Astrocyte (in vitro differentiated cells and primary cell): ENCODE data around the gene CBFB. TPM values are rescaled to one million over a fixed set of nuclear protein-coding genes. Genes with fewer than 3 reads are reported as not detected.

Experiments used
- DNase-seq: peaks from one replicate; pipeline ENCODE4 v3.0.0-alpha.2; 2010; ENCODE audit warnings: low read depth
- FAIRE-seq: peaks from 2 replicates; lab custom pipeline; 2011; peaks lifted over from hg19 to GRCh38; lab: Jason Lieb, UNC
- H2AFZ ChIP-seq: 2 replicates; pipeline ENCODE4 v1.6.0; 2012; ENCODE audit warnings: low read depth, low read length, inconsistent platforms
- H3K27ac ChIP-seq: 2 replicates; pipeline ENCODE4 v1.5.1; 2011; ENCODE audit warnings: low read depth, low read length, inconsistent platforms
- H3K27me3 ChIP-seq: 2 replicates; pipeline ENCODE4 v1.6.0; 2011; ENCODE audit warnings: low read length, inconsistent platforms; ENCODE audit not compliant: insufficient read depth
- H3K36me3 ChIP-seq: 2 replicates; pipeline ENCODE4 v1.5.1; 2011; ENCODE audit warnings: low read length, inconsistent platforms; ENCODE audit not compliant: insufficient read depth
- H3K4me1 ChIP-seq: 2 replicates; pipeline ENCODE4 v1.5.1; 2011; ENCODE audit warnings: low read length, inconsistent platforms; ENCODE audit not compliant: insufficient read depth
- H3K4me2 ChIP-seq: 2 replicates; pipeline ENCODE4 v1.6.0; 2012; ENCODE audit warnings: low read length, inconsistent platforms
- H3K4me3 ChIP-seq: 2 replicates; pipeline ENCODE4 v1.5.1; 2011; ENCODE audit warnings: low read depth, mild to moderate bottlenecking, low read length, inconsistent platforms; ENCODE audit not compliant: insufficient read depth
- H3K79me2 ChIP-seq: 2 replicates; pipeline ENCODE4 v1.6.0; 2012; ENCODE audit warnings: mild to moderate bottlenecking, low read length, inconsistent platforms; ENCODE audit not compliant: insufficient read depth
- H3K9ac ChIP-seq: 2 replicates; pipeline ENCODE4 v1.6.0; 2012; ENCODE audit warnings: mild to moderate bottlenecking, low read length, inconsistent platforms
- H3K9me3 ChIP-seq: 2 replicates; pipeline ENCODE4 v1.5.1; 2012; ENCODE audit warnings: low read depth, mild to moderate bottlenecking, low read length, inconsistent platforms; ENCODE audit not compliant: insufficient read depth
- H4K20me1 ChIP-seq: 2 replicates; pipeline ENCODE4 v1.6.0; 2012; ENCODE audit warnings: low read length, inconsistent platforms; ENCODE audit not compliant: insufficient read depth
- H3K27ac Mint-ChIP-seq: one replicate; pipeline ENCODE4 v1.8.0; 2021; ENCODE audit warnings: mild to moderate bottlenecking, mixed read lengths; ENCODE audit not compliant: unreplicated experiment
- H3K27me3 Mint-ChIP-seq: one replicate; pipeline ENCODE4 v1.8.0; 2021; ENCODE audit warnings: low read depth, mixed read lengths; ENCODE audit not compliant: unreplicated experiment
- H3K36me3 Mint-ChIP-seq: one replicate; pipeline ENCODE4 v1.8.0; 2021; ENCODE audit warnings: low read depth, mixed read lengths; ENCODE audit not compliant: unreplicated experiment
- H3K4me1 Mint-ChIP-seq: one replicate; pipeline ENCODE4 v1.8.0; 2021; ENCODE audit warnings: low read depth, mixed read lengths; ENCODE audit not compliant: unreplicated experiment
- H3K4me3 Mint-ChIP-seq: one replicate; pipeline ENCODE4 v1.8.0; 2021; ENCODE audit warnings: mild to moderate bottlenecking, moderate library complexity, mixed read lengths; ENCODE audit not compliant: unreplicated experiment
- H3K9me3 Mint-ChIP-seq: one replicate; pipeline ENCODE4 v1.8.0; 2021; ENCODE audit warnings: mild to moderate bottlenecking, mixed read lengths; ENCODE audit not compliant: unreplicated experiment
- EZH2 ChIP-seq: IDR thresholded peaks from 2 replicates; pipeline ENCODE4 v1.6.1; 2012; ENCODE audit warnings: mild to moderate bottlenecking, low read length, inconsistent platforms; ENCODE audit not compliant: insufficient read depth
- total RNA-seq: library from RNA; stranded (reverse); gene quantifications from 2 replicates; pipeline ENCODE4 v1.2.1, GENCODE V29; 2021
- TF ChIP-seq, protein P1 (sequence below): IDR thresholded peaks from 2 replicates; pipeline ENCODE4 v1.5.1; 2011; ENCODE audit warnings: low read depth, mild to moderate bottlenecking, inconsistent platforms, low read length, moderate library complexity; ENCODE audit not compliant: insufficient read depth

The CBFB gene
- total RNA-seq, 1 donor from 2014 or later = 104 TPM

DNA sequence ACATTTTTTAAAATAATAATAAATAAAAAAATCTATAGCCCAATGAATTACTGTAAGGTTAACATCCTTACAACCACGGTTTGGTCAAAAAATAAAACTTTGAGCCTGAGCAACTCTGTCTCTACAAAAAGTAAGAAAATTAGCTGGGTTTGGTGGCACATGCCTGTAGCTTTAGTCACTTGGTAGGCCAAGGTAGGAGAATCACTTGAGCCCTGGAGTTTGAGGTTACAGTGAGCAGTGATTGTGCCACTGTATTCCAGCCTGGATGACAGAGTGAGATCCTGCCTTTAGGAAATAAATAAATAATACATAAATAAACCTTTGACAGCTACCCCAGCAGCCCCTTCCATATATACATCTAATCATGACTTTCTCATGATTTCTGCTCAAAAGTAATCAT lies 53.9 kb downstream of the CBFB start:
- H2AFZ ChIP-seq = no peak overlapping the region
- Mint-ChIP-seq H3K36me3 (peaks cover 4% of the 10 kb centered on the region), H3K9me3 (no peaks in the 10 kb centered on the region), H3K4me3 (no peak overlapping the region), H3K4me1 (peaks cover 5% of the 10 kb centered on the region), H3K27me3 (no peaks in the 10 kb centered on the region), H3K27ac (peak overlapping the region; percentile 24)
- no peak for TF ChIP-seq EZH2
- TF ChIP-seq, protein P1, sequence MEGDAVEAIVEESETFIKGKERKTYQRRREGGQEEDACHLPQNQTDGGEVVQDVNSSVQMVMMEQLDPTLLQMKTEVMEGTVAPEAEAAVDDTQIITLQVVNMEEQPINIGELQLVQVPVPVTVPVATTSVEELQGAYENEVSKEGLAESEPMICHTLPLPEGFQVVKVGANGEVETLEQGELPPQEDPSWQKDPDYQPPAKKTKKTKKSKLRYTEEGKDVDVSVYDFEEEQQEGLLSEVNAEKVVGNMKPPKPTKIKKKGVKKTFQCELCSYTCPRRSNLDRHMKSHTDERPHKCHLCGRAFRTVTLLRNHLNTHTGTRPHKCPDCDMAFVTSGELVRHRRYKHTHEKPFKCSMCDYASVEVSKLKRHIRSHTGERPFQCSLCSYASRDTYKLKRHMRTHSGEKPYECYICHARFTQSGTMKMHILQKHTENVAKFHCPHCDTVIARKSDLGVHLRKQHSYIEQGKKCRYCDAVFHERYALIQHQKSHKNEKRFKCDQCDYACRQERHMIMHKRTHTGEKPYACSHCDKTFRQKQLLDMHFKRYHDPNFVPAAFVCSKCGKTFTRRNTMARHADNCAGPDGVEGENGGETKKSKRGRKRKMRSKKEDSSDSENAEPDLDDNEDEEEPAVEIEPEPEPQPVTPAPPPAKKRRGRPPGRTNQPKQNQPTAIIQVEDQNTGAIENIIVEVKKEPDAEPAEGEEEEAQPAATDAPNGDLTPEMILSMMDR = no peak
- peaks cover 28% of the 10 kb centered on the region for H3K79me2 ChIP-seq
- H3K27ac ChIP-seq = no peak overlapping the region
- FAIRE-seq (no peak), DNase-seq (no peak)
- H3K9me3 ChIP-seq = no peaks in the 10 kb centered on the region
- no peaks in the 10 kb centered on the region for H3K27me3 ChIP-seq
- H3K9ac ChIP-seq = no peak overlapping the region
- peaks cover 15% of the 10 kb centered on the region for H4K20me1 ChIP-seq
- no peaks in the 10 kb centered on the region for H3K4me1 ChIP-seq
- no peak overlapping the region for H3K4me2 ChIP-seq
- H3K36me3 ChIP-seq = peaks cover 10% of the 10 kb centered on the region
- H3K4me3 ChIP-seq = no peak overlapping the region

DNA sequence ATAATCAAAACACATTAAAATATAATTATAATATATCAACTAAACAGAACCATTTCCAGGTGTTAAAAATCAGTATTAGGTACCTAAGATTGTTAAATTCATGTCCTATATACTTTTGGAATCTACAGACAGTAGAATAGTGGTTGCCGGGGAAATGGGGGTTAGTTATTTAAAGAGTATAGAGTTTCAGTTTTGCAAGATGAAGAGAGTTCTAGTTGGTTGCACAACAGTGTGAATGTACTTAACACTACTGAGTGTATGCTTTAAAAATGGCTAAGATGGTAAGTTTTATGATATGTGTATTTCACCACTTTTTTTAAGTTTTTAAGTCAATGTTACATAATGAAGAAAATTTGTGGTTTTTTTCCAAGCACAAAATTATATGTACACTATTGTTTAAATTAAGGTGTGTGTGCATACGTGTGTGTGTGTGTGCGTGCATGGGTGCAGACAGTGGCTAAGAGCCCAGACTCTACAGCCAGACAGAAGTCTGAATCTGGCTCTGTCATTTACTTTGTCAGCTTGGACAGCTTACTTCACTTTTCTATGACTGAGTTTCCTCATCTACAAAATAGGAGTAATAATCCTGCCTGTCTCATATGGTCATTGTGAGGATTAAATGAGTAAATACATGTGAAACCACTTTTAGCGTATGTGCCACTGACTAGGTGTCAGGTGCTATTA lies 55.5 kb downstream of the CBFB start:
- TF ChIP-seq EZH2 = no peak
- TF ChIP-seq, protein P1 = no peak
- no peak for FAIRE-seq
- no peak overlapping the region for H3K27ac ChIP-seq
- Mint-ChIP-seq H3K27me3 (no peaks in the 10 kb centered on the region), H3K36me3 (peaks cover 4% of the 10 kb centered on the region), H3K4me1 (peaks cover 8% of the 10 kb centered on the region), H3K9me3 (no peaks in the 10 kb centered on the region), H3K4me3 (no peak overlapping the region), H3K27ac (no peak overlapping the region)
- H3K9me3 ChIP-seq = no peaks in the 10 kb centered on the region
- DNase-seq = no peak
- no peak overlapping the region for H3K4me3 ChIP-seq
- peaks cover 13% of the 10 kb centered on the region for H3K36me3 ChIP-seq
- no peak overlapping the region for H3K9ac ChIP-seq
- no peak overlapping the region for H3K4me2 ChIP-seq
- H3K4me1 ChIP-seq = no peaks in the 10 kb centered on the region
- peaks cover 18% of the 10 kb centered on the region for H4K20me1 ChIP-seq
- H2AFZ ChIP-seq = no peak overlapping the region
- no peaks in the 10 kb centered on the region for H3K27me3 ChIP-seq
- H3K79me2 ChIP-seq = peaks cover 31% of the 10 kb centered on the region

GRCh38 chr16:67086822-67087221 lies 57.9 kb downstream of the CBFB start:
- H3K27me3 ChIP-seq = no peaks in the 10 kb centered on the region
- peaks cover 11% of the 10 kb centered on the region for H3K36me3 ChIP-seq
- peaks cover 16% of the 10 kb centered on the region for H3K4me1 Mint-ChIP-seq
- peaks cover 25% of the 10 kb centered on the region for H3K79me2 ChIP-seq
- H3K27ac ChIP-seq = no peak overlapping the region
- no peaks in the 10 kb centered on the region for H3K4me1 ChIP-seq
- no peak overlapping the region for H3K4me3 Mint-ChIP-seq
- H3K9me3 Mint-ChIP-seq = no peaks in the 10 kb centered on the region
- no peak overlapping the region for H3K4me2 ChIP-seq
- H3K9ac ChIP-seq = no peak overlapping the region
- no peak overlapping the region for H3K4me3 ChIP-seq
- TF ChIP-seq EZH2 = no peak
- TF ChIP-seq, protein P1 = no peak
- peaks cover 2% of the 10 kb centered on the region for H3K36me3 Mint-ChIP-seq
- peaks cover 22% of the 10 kb centered on the region for H4K20me1 ChIP-seq
- no peaks in the 10 kb centered on the region for H3K27me3 Mint-ChIP-seq
- H2AFZ ChIP-seq = no peak overlapping the region
- no peaks in the 10 kb centered on the region for H3K9me3 ChIP-seq
- no peak for FAIRE-seq
- no peak for DNase-seq
- H3K27ac Mint-ChIP-seq = no peak overlapping the region
